ENCODE data around the gene MYCN. TPM values are rescaled to one million over a fixed set of nuclear protein-coding genes. Genes with fewer than 3 reads are reported as not detected.

The MYCN gene
- total RNA-seq, 6 experiments from 2014 or later: 0.07 to 0.35 (median 0.23) TPM; not detected in 2

DNA sequence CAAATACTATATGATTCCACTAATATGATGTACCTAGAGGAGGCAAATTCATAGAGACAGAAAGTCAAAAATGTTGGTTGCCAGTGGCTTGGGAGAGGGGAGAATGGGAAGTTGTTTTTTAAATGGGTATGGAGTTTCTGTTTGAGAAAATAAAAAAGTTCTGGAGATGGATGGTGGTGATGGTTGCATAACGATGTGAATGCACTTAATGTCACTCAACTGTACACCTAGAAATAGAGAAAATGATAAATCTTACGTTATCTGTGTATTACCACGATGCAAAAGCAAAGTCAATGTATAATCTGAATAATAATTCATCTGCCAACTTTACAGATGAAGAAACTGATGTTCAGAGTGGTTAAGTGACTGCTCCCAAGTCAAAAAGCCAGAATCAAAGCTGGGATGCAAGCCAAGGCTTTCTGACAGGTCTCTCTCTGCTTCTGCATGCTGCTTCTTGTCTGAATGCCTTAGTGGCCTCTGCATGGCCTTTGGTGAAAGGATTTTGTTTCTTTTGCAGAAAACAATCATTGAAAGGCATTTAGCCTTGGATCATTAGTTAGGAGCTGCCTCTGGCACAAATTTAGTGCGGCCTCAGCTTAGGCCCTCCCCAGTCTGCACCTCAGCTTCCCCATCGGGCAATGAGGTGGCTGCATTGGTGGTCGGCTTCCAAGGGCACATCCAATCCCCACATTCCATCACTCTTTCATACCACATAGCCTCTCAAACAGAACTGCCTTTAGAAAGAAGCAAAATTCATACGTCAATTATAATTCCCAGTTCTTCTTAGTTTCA lies 46.5 kb upstream of the MYCN start:
- H3K27ac ChIP-seq: no peak overlapping the region
- intact Hi-C loops (cut with DNase I): no loop called here
- no peaks in the 10 kb centered on the region for H3K27me3 ChIP-seq
- 74% methylated on average over 6 of the region's 7 CpGs for WGBS (ENCODE audit: insufficient coverage, low coverage, low lambda C conversion rate, missing lambda C conversion rate)
- no peaks in the 10 kb centered on the region for H3K9me3 ChIP-seq
- no peak for DNase-seq
- ATAC-seq: no peak
- no peak overlapping the region for H3K4me3 ChIP-seq
- no peaks in the 10 kb centered on the region for H3K4me1 ChIP-seq
- TF ChIP-seq POLR2A (IDR thresholded peaks at IDR 0.05): no peak
- TF ChIP-seq, protein P1, sequence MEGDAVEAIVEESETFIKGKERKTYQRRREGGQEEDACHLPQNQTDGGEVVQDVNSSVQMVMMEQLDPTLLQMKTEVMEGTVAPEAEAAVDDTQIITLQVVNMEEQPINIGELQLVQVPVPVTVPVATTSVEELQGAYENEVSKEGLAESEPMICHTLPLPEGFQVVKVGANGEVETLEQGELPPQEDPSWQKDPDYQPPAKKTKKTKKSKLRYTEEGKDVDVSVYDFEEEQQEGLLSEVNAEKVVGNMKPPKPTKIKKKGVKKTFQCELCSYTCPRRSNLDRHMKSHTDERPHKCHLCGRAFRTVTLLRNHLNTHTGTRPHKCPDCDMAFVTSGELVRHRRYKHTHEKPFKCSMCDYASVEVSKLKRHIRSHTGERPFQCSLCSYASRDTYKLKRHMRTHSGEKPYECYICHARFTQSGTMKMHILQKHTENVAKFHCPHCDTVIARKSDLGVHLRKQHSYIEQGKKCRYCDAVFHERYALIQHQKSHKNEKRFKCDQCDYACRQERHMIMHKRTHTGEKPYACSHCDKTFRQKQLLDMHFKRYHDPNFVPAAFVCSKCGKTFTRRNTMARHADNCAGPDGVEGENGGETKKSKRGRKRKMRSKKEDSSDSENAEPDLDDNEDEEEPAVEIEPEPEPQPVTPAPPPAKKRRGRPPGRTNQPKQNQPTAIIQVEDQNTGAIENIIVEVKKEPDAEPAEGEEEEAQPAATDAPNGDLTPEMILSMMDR (IDR thresholded peaks at IDR 0.05): no peak
- no peaks in the 10 kb centered on the region for H3K36me3 ChIP-seq

DNA sequence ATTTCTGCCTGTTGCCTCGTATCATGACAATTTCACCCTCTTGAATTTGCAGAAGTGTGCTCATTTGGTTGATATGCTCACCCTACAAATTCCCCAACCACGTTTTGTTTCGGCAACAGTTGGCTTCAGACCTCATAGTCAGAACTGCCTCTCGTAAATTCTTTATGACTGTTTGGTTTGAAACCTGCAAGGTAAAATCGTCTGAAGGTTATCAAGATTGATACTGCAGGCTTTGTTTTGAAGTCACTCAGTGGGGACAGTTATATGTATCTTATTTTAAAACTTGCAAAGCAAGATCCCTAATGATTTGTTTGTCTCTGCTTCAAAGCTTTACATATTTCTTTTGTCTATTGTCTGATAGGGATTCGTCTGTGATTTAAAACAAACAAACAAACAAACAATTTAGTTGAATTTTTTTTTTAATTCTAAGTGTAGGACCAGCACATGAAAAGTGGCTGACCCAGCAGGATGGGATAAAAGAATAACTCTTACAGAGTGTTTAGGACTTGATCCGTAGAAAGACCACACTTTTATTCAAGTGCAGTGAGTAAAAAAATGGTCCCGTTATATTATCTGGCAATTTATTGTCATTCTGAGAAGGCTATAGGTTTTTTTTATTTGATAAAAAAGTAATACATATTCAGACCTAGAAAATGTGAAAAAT lies 45.7 kb upstream of the MYCN start:
- no peaks in the 10 kb centered on the region for H3K4me1 ChIP-seq
- H3K9me3 ChIP-seq: no peaks in the 10 kb centered on the region
- H3K36me3 ChIP-seq: no peaks in the 10 kb centered on the region
- TF ChIP-seq, protein P1 (IDR thresholded peaks at IDR 0.05): no peak
- no peak for TF ChIP-seq POLR2A (IDR thresholded peaks at IDR 0.05)
- H3K27me3 ChIP-seq: no peaks in the 10 kb centered on the region
- no peak overlapping the region for H3K4me3 ChIP-seq
- intact Hi-C loops (cut with DNase I): no loop called here
- no peak overlapping the region for H3K27ac ChIP-seq
- no peak for ATAC-seq
- DNase-seq: no peak
- WGBS (ENCODE audit: insufficient coverage, low coverage, low lambda C conversion rate, missing lambda C conversion rate): 72% methylated on average over 8 of the region's 8 CpGs

DNA sequence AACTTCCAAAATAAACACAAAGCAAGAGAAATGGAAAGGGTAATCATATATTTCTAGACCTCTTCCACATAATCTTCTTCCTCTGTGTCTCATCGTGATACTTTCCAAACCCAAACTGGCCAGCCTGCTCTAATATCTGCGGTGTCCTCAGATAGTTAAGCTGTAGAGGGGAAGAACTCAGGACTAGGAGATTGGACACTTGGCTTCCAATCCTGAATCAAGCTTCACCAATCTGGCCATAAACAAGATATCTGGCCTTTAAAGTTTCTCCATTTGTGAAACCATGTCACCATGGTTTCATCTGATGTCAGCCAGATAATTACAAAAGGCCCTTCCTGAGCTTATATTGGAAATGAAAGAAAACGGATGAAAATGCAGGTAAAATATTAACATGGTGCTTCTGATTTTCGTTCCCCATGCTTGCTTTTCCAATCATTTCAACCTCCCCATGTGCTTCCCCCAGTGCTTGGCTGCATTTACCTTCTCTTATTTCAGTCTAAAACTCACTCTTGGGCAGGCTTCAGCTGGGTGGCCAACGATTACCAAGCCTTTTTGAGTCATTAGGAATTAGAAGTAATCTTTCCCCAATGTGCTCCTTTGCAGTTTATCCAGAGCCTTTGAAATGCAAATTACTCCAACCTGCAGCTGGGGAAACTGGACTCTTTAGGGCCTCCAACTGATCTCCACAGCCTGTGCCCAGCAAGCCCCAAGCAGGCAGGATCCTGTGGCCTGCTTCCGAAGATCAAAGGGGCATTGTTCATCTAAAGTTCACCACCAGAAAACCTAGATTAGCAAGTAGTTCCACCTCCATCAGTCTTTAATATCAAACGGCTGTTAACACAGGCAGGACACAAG lies 44.5 kb upstream of the MYCN start:
- Histone ChIP-seq H3K36me3 (no peaks in the 10 kb centered on the region), H3K4me3 (no peak overlapping the region), H3K9me3 (no peaks in the 10 kb centered on the region), H3K4me1 (no peaks in the 10 kb centered on the region), H3K27ac (no peak overlapping the region), H3K27me3 (no peaks in the 10 kb centered on the region)
- ATAC-seq: no peak
- no peak for DNase-seq
- TF ChIP-seq, protein P1 (IDR thresholded peaks at IDR 0.05): no peak
- intact Hi-C loops (cut with DNase I): no loop called here
- 68% methylated on average over 6 of the region's 7 CpGs for WGBS (ENCODE audit: insufficient coverage, low coverage, low lambda C conversion rate, missing lambda C conversion rate)

DNA sequence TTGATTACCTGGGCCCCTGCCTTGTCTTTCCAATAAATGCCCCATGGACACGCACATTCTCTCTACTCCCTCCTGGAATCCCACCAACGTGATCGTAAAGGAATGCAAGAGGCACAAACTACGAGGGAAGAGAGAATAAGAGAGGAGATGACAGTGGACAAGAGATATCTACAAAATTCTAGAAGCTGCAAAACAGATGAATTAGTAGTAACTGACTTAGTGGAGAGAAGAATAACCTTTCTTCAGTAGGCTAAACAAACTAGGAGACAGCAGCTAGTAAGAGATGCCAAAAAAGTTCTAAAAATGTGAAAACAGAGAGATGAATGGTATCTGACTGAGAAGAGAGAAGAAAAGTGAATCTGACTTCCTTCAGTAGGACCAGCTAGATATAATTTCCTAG lies 43.5 kb upstream of the MYCN start:
- DNase-seq: no peak
- Histone ChIP-seq H3K4me3 (no peak overlapping the region), H3K9me3 (no peaks in the 10 kb centered on the region), H3K27ac (no peak overlapping the region), H3K27me3 (no peaks in the 10 kb centered on the region), H3K4me1 (no peaks in the 10 kb centered on the region), H3K36me3 (no peaks in the 10 kb centered on the region)
- TF ChIP-seq, protein P1 (IDR thresholded peaks at IDR 0.05): no peak
- no peak for TF ChIP-seq POLR2A (IDR thresholded peaks at IDR 0.05)
- no peak for ATAC-seq
- 92% methylated on average over 4 of the region's 4 CpGs for WGBS (ENCODE audit: insufficient coverage, low coverage, low lambda C conversion rate, missing lambda C conversion rate)
- intact Hi-C loops (cut with DNase I): no loop called here
